Measurements from ENCODE around the gene ATAD3C.

Gene ATAD3C

DNA sequence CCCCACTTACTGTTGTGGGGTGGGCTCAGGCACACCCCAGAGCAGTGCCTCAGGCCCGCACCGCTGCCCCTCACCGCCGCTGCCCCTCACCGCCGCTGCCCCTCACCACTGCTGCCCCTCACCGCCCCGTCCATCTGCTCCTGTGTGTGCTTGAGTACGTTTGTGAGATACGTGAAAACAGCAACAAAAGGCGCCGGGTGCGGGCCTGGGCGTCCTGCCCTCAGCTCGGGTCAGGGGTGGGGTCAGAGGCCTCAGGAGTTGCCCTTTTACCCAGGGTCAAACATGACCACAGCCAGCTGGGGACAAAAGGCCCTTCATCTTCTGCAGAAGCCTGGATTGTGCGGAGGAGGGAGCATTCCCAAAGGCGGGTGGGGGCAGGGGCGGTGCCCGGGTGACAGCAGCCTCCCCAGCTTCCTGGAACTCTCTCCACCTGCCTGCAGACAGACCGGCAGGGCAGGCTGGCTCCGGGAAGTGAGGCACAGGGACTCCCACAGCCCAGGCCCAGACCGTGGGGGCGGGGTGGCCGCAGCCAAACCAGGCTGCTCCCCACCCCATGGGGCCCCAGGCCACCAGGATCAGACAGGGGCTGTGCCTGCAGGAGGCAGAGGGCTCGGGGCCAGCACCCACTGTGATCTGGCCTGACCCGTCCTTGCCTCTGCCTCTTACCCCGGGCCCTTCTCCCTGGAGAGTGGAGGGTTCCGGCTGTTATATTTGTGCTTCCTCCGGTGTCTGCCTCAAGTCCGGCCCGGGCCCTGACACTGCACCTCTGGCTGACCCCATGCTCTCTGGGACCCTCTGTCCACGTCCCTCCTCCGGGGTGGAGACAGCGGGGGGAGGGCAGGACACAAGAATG is 16.3 kb upstream of the ATAD3C start:
- peak; percentile 82 for DNase-seq
- Histone ChIP-seq H3K4me3 (ENCODE audit: low read depth, low read length) (no peak overlapping the region), H3K9me3 (ENCODE audit: severe bottlenecking) (no peaks in the 10 kb centered on the region), H3K36me3 (no peaks in the 10 kb centered on the region; the same call in 1 of the 2 replicates), H3K27me3 (ENCODE audit: insufficient read depth, low read depth, severe bottlenecking) (no peaks in the 10 kb centered on the region), H3K27ac (peak overlapping the region; percentile 93)
- TF ChIP-seq CTCF (IDR thresholded peaks at IDR 0.05; ENCODE audit: low read depth, low read length) = no peak

DNA sequence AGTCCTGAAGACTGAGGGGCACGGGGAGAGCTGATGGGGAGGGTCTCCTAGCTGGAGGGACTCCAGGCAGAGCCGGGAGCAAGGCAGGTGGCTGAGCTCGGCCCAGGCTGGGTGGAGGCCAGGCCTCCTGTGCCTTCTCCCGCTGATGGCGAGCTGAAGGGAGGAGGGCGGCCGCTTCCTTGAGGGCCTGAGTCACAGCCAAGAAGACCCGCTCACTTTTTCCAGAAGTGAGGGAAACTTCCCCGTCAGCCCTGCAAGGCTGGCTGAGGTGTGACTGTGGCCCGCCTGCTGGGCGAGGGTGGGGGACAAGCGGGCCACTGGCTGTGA is 15.7 kb upstream of the ATAD3C start:
- H3K27ac ChIP-seq = peak overlapping the region; percentile 93
- DNase-seq = no peak
- H3K27me3 ChIP-seq (ENCODE audit: insufficient read depth, low read depth, severe bottlenecking) = no peaks in the 10 kb centered on the region
- H3K4me3 ChIP-seq (ENCODE audit: low read depth, low read length) = no peak overlapping the region
- H3K9me3 ChIP-seq (ENCODE audit: severe bottlenecking) = no peaks in the 10 kb centered on the region
- H3K36me3 ChIP-seq = no peaks in the 10 kb centered on the region; the same call in 1 of the 2 replicates
- no peak for TF ChIP-seq CTCF (IDR thresholded peaks at IDR 0.05; ENCODE audit: low read depth, low read length)

DNA sequence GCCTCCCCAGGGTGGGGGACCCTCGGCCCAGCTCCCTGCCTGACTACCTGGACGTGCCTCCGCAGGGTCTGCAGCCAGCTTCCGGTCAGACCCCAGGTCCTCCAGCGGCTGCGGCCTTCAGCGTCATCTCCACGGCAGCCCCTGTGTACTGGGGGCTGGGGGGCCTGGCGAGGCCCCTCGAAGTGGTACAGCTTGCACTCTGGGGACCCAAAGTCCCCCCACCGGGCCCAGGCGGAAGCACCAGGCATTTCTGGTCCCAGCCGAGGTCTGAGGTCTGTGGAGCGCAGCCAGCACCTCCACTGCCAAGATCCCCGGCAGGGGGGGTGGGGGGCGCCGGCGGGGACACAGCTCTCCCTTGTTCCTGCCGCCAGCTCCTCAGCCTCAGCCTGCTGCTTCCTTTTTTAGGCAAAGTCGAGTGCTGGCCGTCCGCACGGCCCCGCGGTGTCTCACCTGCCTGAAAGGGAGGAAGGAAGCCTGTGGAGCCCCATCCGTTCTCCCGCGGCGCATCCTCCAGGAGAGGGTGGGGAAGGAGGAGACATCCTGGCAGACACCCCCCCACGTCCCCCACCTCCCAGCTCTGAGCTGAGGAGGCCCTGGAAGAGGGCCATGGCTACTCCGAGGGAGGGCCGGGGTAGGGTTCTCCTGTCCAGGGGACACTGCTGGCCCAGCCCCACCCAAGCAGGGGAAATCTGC is 15.2 kb upstream of the ATAD3C start:
- no peaks in the 10 kb centered on the region; the same call in 1 of the 2 replicates for H3K36me3 ChIP-seq
- no peaks in the 10 kb centered on the region for H3K27me3 ChIP-seq (ENCODE audit: insufficient read depth, low read depth, severe bottlenecking)
- DNase-seq = no peak
- H3K4me3 ChIP-seq (ENCODE audit: low read depth, low read length) = no peak overlapping the region
- no peak for TF ChIP-seq CTCF (IDR thresholded peaks at IDR 0.05; ENCODE audit: low read depth, low read length)
- peak overlapping the region; percentile 93 for H3K27ac ChIP-seq
- no peaks in the 10 kb centered on the region for H3K9me3 ChIP-seq (ENCODE audit: severe bottlenecking)

DNA sequence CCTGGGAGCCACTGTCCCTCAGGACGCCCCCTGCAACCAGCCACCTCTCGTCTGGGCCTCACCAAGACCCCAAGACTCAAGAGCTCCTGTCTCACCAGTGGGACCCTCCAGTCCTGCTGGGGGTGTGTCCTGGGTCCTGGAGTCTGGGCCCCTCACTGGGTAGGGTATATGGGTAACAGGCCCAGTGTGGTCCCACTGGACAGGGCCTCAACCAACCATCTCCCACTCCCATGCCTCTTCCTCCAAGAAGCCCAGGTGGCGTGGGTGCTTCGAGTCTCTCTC is 14.7 kb upstream of the ATAD3C start:
- H3K27ac ChIP-seq = peak overlapping the region; percentile 49; the same call in 1 of the 2 replicates
- no peaks in the 10 kb centered on the region for H3K9me3 ChIP-seq (ENCODE audit: severe bottlenecking)
- peak overlapping the region; percentile 50; the same call in 1 of the 2 replicates for H3K4me3 ChIP-seq (ENCODE audit: low read depth, low read length)
- no peak for DNase-seq
- H3K27me3 ChIP-seq (ENCODE audit: insufficient read depth, low read depth, severe bottlenecking) = no peaks in the 10 kb centered on the region
- no peaks in the 10 kb centered on the region; the same call in 1 of the 2 replicates for H3K36me3 ChIP-seq
- TF ChIP-seq CTCF (IDR thresholded peaks at IDR 0.05; ENCODE audit: low read depth, low read length) = no peak

- DNase-seq = peak; percentile 70
- H3K4me3 ChIP-seq (ENCODE audit: low read depth, low read length) = peak within 1 kb of the TSS; percentile 57
- no peaks in the 10 kb centered on the region for H3K9me3 ChIP-seq (ENCODE audit: severe bottlenecking)
- no peaks in the 10 kb centered on the region; the same call in 1 of the 2 replicates for H3K36me3 ChIP-seq
- TF ChIP-seq CTCF (IDR thresholded peaks at IDR 0.05; ENCODE audit: low read depth, low read length) = no peak
- H3K27ac ChIP-seq = peak within 1 kb of the TSS; percentile 49
- no peaks in the 10 kb centered on the region for H3K27me3 ChIP-seq (ENCODE audit: insufficient read depth, low read depth, severe bottlenecking)
These were observed 14.2 kb upstream of the ATAD3C start, which contains the start of gene VWA1 for GRCh38 chr1:1435106-1435903. TSS of gene VWA1 (plus strand) at chr1:1435690. CDS start at chr1:1435749, 59 bp downstream.

Measured in WERI-Rb-1 (cell line).